GM12873 (cell line): ENCODE results near the gene DMD.

ENCODE experiments used
- TF ChIP-seq, protein P1 (sequence below): IDR thresholded peaks from 2 replicates; pipeline ENCODE4 v1.5.1; 2012; ENCODE audit warnings: low read depth, mild to moderate bottlenecking, moderate library complexity, low read length, control low read depth; ENCODE audit not compliant: insufficient read depth; ENCODE audit errors: missing control alignments

The DMD gene

DNA sequence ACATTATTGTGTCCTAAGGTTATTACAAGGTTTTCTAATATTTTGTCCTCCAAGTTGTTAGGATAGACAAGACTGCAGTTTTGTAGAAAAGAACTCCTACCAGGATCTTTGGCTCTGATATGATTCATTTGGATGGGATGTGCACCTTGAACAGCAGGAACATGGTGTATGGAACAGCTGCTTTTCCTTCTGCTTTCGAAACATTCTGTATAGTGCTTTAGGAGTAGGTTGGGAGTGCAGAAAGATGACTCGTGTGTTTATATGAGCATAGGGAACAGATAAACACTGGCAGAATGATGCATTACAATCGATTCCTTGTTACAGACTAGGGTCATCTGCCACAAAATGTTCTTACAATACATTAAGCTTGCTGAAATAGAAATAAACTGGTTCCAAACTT, 790.1 kb downstream of the DMD start:
- TF ChIP-seq, protein P1, sequence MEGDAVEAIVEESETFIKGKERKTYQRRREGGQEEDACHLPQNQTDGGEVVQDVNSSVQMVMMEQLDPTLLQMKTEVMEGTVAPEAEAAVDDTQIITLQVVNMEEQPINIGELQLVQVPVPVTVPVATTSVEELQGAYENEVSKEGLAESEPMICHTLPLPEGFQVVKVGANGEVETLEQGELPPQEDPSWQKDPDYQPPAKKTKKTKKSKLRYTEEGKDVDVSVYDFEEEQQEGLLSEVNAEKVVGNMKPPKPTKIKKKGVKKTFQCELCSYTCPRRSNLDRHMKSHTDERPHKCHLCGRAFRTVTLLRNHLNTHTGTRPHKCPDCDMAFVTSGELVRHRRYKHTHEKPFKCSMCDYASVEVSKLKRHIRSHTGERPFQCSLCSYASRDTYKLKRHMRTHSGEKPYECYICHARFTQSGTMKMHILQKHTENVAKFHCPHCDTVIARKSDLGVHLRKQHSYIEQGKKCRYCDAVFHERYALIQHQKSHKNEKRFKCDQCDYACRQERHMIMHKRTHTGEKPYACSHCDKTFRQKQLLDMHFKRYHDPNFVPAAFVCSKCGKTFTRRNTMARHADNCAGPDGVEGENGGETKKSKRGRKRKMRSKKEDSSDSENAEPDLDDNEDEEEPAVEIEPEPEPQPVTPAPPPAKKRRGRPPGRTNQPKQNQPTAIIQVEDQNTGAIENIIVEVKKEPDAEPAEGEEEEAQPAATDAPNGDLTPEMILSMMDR = no peak

DNA sequence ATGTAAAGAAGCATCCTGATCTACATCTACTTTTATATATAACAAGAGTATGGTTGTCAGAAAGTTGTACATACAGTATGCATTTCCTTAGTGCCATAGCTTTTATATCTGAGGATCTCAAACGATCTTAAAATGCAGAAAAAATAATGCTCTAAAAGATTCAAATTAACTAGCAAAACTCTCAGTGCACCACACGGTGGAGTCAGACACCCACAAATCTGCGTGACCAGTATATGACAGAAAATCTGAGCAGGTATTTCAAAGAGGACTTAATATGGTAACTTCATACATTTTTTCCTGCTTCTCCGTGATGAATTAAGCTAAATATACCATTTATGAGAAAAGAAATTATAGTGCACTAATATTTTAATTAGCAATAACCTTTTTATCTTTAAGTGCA, 803.0 kb downstream of the DMD start:
- TF ChIP-seq, protein P1 = peak; percentile 34

DNA sequence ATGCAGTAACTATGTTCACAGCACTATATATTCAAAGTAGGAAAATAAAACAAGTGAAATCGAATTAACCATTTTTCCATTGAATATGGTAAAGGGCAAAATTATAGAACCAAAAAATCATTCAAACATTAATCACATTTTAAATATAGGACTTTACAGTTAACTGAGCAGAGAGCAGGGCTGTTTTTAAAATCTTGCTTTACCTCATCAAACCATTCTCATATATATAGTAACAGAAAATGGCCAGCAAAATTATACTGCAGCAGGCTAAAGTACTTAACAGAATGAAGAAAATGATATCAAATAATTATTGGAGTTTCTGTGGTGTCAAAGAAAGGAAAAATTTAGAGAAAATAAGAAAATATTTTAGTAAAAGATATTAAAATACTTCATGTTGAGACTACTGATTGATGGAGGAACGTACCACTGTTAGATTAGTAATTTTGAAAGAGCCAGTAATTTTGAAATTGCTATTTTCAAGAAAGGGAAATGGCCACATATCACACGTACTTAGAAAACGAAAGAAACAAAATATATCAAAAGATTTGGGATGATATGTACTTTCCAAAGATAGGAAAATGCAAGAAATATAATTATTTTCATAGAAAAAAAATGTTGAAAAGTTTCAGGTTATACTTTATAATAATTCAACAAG, 813.7 kb downstream of the DMD start:
- TF ChIP-seq, protein P1 = no peak

DNA sequence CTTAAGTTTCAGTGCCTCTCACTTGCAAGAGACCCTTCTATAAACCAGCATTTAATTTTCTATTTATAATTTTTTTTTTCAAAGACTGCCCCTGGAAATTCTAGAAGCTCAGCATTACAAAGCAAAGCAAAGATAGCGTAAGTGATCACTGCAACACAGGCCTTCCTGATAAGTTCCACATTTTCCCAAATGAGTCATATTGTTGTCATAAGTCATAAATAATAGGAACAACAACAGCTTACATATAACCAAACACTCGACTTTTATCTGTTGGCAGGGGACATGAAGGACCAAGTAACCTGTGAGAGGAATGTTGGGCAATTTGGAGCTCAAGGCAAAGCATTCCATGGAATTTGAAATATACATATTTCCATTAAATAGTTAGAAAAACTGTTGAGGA, 815.5 kb downstream of the DMD start:
- TF ChIP-seq, protein P1 = no peak

DNA sequence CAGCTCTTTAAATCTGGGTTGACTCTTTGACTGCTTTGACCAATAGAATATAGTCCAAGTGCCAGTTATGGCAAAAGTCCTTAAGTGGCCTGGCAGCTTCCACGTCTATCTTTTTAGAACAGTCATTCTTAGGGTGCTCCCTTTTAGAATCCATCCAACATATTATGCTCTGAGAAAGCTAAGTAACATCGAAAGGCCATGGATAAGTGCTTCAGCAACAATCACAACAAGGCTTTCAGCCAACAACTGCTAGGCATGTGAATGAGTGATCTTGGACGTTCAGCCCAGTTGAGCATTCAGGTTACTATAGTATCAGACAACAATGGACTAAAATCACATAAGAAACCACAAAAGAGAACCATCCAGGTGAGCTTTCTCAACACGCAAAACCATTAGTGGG, 818.7 kb downstream of the DMD start:
- TF ChIP-seq, protein P1 = no peak

DNA sequence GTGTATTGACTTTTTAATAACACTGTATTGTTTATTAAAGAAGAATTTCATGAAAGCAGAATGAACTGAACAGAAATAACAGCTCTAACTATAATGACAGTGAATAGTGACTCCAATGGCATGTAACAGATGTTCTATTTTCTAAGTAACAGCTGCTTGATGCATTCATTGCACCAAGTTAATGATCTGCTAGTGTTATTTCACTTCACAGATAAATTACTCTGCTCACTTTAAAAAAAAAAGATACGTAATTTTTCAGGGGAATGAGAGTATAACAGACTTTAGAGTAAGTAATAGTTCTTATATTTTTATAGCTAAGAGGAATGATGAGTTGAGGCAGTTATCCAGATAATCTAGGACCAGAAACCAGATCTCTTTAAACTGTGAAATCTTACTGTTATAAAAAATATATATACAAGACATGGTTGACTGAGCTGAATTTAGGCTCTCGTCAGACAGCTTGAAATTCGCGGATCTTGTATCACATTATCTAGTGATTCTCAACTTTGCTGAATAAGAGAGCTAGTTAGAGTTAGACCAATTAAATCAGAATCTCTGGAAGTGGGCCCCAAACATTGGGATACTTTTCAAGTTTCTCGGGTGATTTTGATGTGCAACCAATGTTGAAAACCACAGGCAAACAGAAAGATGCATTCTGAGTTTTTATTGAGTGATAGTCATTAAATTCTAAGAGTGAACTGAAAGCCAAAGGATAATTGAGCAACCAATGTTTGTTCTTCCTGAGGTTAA, 840.7 kb downstream of the DMD start:
- TF ChIP-seq, protein P1 = no peak

DNA sequence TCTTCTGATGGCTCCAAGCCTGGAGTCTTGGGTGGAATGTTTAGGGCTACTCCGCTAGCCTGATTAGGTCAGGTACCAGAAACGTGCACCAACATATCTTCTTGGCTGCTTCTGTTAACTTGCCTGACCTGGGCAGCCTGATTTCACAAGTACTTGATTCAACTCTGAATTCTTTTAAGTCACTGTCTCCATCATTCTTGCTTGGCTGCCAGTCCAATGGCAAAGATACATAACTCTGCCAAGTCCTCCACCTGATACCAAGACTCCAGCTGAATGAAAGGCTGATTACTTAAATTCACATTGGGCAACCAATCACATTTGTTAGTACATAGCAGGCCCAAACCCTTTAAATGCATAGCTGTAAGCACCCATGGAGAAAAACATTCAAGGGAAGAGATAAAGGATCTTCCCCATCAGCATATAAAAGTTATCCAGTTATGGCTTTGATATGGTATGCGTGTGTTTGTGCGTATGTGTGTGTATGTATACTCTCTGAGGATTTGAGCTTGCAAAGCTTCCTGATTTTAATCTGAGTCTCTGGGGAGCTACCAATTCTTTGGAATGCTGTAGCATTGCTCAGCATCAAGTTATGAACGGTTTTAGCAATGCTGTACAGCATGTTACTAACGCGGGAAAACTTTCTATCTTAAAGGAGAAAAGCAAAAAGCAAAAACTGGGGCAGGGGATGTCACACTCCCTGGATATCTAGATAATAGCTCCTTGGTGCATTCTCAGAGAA, 917.2 kb downstream of the DMD start:
- TF ChIP-seq, protein P1 = no peak
